ENCODE results near the gene SLC6A3. TPM values are rescaled to one million over a fixed set of nuclear protein-coding genes. Genes with fewer than 3 reads are reported as not detected.
"Not testable (repeated sequence)": the region's sequence is repeated elsewhere in the genome, so short reads cannot be mapped to it uniquely, and the experiment has no call there.

The SLC6A3 gene
- total RNA-seq, 1 experiment from 2014 or later, result not detected

DNA sequence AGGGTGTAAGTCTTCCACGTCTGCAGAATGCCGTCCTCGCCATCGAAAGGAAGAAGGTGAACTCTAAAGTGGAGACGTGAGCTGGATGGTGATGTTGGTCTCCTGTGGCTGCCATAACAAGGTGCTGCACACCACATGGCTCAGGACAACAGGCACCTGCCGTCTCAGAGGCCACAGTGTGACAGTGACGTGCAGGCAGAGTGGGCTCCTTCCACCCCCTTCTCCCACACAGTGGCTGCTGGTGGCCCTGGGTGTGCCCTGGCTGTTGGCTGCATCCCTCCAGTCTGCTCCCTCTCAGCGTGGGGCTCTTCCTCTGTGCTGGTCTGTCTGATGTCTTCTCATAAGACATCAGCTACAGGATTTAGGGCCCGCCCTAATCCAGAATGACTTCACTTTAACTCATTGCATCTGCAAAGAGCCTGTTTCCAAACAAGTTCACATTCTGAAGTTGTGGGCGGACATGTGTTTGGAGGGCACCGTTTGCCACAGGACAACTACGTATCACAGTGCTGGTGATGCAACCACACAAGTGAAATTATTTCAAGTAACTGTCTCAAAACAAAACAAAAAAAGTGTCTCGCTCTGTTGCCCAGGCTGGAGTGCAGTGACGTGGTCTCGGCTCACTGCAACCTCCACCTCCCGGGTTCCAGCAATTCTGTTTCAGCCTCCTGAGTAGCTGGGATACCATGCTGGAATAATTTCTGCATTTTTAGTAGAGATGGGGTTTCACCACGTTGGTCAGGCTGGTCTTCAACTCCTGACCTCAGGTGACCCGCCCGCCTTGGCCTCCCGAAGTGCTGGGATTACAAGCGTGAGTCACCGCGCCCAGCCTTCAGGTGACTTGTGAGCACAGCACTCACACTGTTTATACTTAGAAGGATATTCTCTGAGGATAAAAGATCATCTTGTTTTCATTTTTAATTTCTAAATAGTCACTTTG lies 69.1 kb downstream of the SLC6A3 start:
- DNase-seq (ENCODE audit: low read depth), result no peak

DNA sequence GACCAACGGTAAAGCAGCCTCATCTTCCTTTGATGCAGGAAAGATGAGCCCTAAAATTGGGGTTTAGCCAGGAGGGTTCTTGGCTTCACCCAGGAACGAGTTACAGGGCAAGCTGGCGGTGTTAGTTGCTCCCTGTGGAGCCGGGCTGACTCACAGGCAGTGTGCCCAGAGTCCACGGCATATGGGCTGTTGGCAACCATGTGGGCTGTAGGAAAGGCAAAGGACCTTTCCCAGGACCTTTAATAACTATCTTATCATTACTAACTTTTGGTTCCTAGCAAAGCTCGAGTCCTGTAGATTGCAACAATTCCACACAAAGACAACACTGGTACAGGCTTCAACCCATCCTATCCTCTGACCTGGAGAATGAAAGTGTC lies 70.6 kb downstream of the SLC6A3 start:
- DNase-seq (ENCODE audit: low read depth), result peak; percentile 46

DNA sequence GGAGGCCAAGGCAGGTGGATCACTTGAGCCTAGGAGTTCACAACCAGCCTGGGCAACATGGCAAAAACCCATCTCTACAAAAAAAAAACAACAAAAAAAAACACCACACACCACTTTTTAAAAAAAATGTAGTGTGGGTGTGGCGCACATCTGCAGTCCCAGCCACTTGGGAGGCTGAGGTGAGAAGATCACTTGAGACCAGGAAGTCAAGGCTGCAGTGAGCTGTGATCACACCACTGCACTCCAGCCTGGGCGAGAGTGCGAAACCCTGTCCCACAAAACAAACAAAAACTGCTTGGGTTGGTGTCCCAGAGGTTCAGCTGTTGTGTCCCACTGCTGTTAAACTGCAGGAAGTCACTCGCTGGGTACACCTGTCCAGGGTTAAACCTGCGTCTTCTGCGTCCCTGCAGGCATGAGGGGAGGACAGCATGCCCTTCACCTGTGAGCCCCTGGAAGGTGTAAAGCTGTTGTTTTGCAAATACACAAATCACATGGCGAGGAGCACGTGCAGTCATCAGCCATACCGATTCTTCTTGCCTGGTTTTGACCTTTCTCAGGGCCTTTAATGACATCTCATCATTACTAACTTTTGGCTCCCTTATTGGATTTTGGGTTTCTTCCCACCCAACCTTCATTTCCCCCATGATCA lies 71.1 kb downstream of the SLC6A3 start:
- no peak for DNase-seq (ENCODE audit: low read depth)

DNA sequence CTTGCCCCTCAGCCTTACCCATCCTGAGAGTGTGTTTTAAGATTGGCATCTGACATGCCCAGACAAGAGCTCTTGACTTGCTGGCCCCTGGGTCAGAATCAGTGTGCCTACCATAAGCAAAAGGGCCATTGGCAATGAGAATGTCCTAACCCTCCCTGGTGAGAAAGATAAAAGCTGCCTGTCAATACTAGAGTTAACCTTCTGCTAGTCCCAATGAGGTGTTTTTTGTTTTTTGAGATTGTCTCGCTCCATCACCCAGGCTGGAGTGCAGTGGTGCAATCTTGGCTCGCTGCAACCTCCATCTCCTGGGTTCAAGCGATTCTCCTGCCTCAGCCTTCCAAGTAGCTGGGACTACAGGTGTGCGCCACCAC lies 73.3 kb downstream of the SLC6A3 start:
- DNase-seq (ENCODE audit: low read depth), result not testable (repeated sequence)

- no peak for DNase-seq (ENCODE audit: low read depth)
Measured at GRCh38 chr5:1371218-1371971, 73.8 kb downstream of the SLC6A3 start.

GRCh38 chr5:1370006-1370405 lies 75.2 kb downstream of the SLC6A3 start:
- DNase-seq (ENCODE audit: low read depth), result no peak

- DNase-seq (ENCODE audit: low read depth), result no peak
Measured at GRCh38 chr5:1368756-1369155, 76.5 kb downstream of the SLC6A3 start.

GRCh38 chr5:1368236-1368635 lies 77.0 kb downstream of the SLC6A3 start:
- DNase-seq (ENCODE audit: low read depth), result no peak

- DNase-seq (ENCODE audit: low read depth), result no peak
Measured at GRCh38 chr5:1367149-1367548, 78.1 kb downstream of the SLC6A3 start.

- DNase-seq (ENCODE audit: low read depth), result no peak
Measured at GRCh38 chr5:1366514-1366913, 78.7 kb downstream of the SLC6A3 start.

DNA sequence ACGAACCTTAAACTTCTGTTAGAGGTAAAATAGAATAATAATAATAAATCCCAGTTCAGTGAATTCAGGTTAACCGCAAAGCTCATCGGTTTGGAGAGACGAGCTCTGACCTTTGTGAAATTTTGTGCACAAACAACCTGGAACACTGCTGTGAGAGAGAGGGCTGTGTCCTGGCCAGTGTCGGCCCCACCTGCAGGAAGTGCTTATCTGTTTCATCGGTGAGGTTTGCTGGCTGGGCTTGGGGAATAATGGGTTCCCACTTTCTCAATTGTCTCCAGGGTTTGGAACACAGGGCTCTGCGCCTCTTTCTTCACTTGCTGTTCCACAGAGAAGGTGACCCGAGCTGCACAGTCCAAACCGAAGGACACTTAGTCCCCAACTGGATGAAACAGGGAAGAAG lies 81.0 kb downstream of the SLC6A3 start:
- no peak for DNase-seq (ENCODE audit: low read depth)

GRCh38 chr5:1363581-1363980 lies 81.7 kb downstream of the SLC6A3 start:
- DNase-seq (ENCODE audit: low read depth), result no peak

DNA sequence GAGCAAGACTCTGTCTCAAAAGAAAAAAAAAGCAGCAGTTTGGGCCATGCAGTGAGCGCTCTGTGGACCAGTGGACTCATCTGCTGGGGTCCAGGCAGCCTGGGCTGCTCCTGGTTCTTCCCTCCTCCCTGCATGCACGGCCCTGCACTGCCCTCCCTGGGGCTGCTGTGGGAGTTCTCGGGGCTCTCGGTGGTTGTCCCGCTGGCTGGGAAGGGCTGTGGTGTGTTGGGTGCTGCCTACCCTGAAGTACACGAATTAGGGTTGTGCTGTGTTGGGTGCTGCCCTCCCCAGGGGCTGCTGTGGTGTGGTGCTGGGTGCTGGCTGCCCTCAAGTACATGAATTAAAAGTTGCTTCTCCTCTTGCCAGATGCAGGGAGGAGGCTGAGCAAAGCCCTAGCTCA lies 82.1 kb downstream of the SLC6A3 start:
- DNase-seq (ENCODE audit: low read depth), result no peak

- DNase-seq (ENCODE audit: low read depth), result no peak
Measured at GRCh38 chr5:1362242-1363015, 82.8 kb downstream of the SLC6A3 start.

DNA sequence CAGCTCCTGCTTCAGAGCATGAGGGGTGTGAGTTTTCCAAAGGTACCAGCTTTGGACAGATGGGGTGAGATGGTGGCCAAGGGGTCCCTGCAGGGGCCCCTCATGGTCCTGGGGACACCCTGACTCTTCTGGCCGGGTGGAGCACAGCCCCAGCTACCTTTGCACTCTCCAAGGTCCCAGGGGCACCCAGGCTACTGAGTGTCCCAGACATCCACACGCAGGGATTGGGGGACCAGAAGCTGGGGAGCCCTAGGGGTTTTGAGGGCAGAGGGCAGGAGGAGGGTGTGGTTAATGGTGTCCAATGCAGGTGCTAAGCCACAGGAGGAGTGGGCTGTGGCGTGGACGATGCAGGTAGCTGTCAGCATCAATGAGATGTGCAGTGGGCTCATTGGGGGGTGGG lies 84.4 kb downstream of the SLC6A3 start:
- DNase-seq (ENCODE audit: low read depth), result no peak

- DNase-seq (ENCODE audit: low read depth), result not testable (repeated sequence)
Measured at GRCh38 chr5:1360367-1360766, 84.9 kb downstream of the SLC6A3 start.

DNA sequence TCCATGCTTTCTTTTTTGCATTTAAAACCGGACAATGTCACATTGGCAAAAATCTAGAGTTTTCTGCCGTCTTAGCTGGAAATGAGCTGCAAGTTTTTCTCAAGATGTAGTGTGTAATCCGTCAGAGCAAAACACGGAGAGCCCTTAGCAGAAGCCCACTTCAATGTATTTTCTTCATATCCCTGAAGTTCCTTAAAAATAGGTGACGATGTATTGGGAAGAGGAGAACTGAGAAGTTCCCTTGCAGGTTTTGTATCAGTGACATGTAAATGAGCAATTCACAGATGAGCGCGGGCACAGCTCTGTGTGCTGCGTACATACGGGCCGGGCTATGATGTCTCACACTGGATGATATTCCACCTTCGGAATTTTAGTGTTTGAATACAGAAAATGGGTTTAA lies 85.5 kb downstream of the SLC6A3 start:
- no peak for DNase-seq (ENCODE audit: low read depth)

GRCh38 chr5:1359031-1359645 lies 86.1 kb downstream of the SLC6A3 start:
- no peak for DNase-seq (ENCODE audit: low read depth)

DNA sequence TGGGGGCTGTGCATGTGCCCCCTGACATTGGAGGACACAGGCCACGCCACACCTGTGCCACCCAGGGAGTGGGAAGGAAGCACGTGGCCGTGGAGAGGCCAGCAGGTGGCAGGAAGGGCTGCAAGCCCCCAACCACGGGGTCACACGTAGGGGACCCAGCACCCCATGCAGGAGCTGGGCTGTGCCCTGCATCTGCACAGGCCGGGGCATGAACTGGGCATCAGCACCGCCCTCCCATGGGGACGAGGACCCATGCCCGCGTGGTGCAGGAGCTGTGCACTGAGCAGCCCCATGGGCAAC lies 86.6 kb downstream of the SLC6A3 start:
- no peak for DNase-seq (ENCODE audit: low read depth)

- no peak for DNase-seq (ENCODE audit: low read depth)
Measured at GRCh38 chr5:1357946-1358725, 87.1 kb downstream of the SLC6A3 start.

Measured in LHCN-M2 (cell line).